Body of pancreas (tissue), 4 donors: Measurements from ENCODE around the gene CTIF.

Source experiments
- CTCF ChIP-seq, 7 experiments: fragments of 450-650 bp in 4 of 7; fragments of 200-600 bp in 3 of 7; sonication (generic) in 3 of 7; IDR thresholded peaks; one replicate each; pipeline ENCODE4 v1.5.1; 2016 to 2019; ENCODE audit warnings: antibody characterized with exemption in 7 of 7
- POLR2A ChIP-seq, 3 donors: fragments of 450-650 bp; IDR thresholded peaks; one replicate each; pipeline ENCODE4 v1.6.1; 2016; ENCODE audit warnings: antibody characterized with exemption in 3 of 3, mild to moderate bottlenecking in 2 of 3

- TF ChIP-seq CTCF (IDR thresholded peaks at IDR 0.05) (no peak), POLR2A (IDR thresholded peaks at IDR 0.05) (no peak)
Observed at GRCh38 chr18:48771641-48772375, 233.0 kb downstream of the CTIF start.
